IPS DF 4.7 (cell line): Measurements from ENCODE around the gene PGM2.
"Not testable (repeated sequence)": the region's sequence is repeated elsewhere in the genome, so short reads cannot be mapped to it uniquely, and the experiment has no call there.

Experiments
- DNase-seq: peaks from one replicate; pipeline ENCODE4 v3.0.0-alpha.2; 2013; ENCODE audit warnings: low spot score; ENCODE audit errors: extremely low read depth

PGM2 gene

DNA sequence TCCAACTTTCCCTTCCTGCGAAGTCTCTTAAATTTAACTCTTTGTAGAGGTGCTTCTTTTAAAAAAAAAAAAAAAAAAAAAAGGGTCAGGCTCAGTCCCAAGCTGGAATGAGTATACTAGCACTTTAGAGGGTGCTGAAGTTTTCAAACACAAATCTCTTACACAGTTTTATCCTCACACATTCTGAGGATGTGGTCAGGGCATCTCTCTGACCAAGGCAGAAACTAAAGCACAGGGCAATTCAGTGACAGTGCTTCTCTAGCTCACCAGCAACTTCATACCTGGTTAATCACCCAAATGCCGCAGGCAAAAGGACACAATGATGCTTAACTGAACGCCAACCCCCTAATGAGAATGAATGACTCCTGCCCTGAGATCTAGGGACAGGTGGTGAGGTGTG, 9.8 kb upstream of the PGM2 start:
- DNase-seq: no peak

DNA sequence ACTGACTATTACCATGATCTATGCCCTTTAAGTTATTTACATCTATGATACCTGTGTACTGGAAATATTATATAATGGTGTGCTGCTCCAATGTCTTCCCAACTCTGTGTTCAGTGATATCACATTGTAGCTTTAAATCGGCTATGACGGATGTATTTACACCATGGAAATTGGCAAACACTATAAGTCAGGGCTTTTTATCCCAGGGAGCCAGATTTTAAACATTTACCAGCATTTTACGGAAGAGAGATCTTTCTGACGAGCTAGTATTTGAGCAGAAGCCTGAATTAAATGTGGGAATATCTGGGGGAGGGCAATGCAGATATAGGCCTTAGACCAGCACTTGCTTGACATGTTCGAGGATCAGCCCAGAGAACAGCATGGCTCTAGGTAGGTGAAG, 7.7 kb upstream of the PGM2 start:
- DNase-seq: no peak

DNA sequence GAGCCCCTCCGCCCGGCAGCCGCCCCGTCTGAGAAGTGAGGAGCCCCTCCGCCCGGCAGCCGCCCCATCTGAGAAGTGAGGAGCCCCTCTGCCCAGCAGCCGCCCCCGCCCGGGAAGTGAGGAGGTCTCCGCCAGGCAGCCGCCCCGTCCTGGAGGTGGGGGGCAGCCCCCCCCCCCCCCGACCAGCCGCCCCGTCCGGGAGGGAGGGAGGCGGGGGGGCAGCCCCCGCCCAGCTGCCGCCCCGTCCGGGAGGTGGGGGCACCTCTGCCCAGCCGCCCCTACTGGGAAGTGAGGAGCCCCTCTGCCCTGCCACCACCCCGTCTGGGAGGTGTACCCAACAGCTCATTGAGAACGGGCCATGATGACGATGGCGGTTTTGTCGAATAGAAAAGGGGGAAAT, 6.0 kb upstream of the PGM2 start:
- DNase-seq: not testable (repeated sequence)

DNA sequence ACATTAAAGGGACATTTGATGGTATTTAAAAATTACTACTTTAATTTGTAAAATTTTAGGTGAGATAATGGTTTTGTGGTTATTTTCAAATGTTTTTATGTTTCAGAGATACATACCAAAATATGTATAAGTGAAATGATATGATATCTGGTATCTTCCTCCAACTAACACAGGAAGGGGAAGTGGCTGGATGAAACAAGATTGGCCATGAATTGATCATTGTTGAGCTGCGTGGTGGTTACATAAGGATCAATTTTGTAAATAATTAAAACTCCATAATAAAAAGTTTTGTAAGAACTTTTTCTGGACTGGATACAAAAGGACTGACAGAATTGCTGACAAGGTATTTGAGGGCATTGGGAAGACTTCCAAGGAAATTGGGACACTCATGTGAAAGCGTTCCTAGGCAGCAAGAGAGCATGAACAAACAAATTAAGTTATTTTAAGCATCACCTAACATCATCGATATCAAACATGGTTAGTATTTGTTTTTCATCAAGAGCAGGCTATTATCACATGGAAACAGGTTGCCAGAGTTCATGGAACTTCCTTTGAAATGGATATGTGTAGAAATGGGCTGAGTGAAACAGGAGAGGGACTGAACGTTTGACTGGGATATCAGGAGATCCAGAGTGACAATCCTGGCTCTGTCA, 4.4 kb upstream of the PGM2 start:
- DNase-seq: no peak

DNA sequence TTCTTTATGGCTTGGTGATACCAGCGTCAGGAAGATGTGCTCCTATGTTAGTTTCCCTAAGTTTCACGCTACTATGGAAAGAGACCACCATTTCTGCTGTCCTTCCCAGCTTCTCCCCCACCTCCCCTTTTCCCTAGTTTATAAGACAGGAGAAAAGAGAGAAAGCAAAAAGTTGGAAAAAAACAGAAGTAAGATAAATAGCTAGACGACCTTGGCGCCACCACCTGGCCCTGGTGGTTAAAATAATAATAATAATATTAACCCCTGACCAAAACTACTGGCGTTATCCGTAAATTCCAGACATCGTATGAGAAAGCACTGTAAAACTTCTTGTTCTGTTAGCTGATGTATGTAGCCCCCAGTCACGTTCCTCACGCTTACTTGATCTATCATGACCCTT, 985 bp upstream of the PGM2 start:
- DNase-seq: not testable (repeated sequence)

- no peak for DNase-seq
These were observed 555 bp upstream of the PGM2 start for GRCh38 chr4:37825968-37826294.

DNA sequence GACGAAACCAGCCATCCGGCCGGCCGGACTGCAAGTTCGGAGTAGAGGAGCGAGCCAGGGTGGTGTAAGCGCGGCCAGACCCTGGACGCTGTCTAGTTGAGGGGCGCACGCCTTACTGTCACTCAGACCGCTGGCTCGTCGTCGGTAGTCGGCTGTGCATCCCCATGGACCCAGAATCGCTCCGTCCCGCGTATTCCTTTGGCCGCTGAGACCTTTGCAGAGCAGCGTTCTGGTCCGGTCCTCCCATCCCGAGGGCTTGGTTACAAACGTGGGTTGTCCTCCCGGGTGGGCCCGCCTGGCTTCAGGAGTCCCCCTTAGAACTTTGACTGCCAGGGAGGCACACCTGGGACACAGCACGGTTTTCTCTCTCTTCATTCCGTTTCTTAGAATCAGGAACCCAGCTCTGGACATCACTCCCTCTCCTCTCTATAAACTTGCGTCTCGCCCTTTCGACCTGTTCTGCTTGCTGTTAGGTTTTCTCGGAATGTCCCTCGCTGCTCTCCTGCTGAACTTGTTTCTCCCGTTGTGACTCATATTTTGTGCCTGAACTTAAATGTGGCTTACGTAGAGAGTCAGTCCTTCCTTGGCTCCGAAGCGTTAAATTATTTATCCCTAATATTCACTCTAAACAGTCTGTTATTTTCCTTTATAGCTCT, 672 bp downstream of the PGM2 start:
- DNase-seq: no peak

GRCh38 chr4:37827802-37828321, 1.4 kb downstream of the PGM2 start:
- DNase-seq: no peak

- no peak for DNase-seq
These were observed 2.4 kb downstream of the PGM2 start for GRCh38 chr4:37828843-37829242.

GRCh38 chr4:37830640-37831039, 4.2 kb downstream of the PGM2 start:
- no peak for DNase-seq

- DNase-seq: no peak
These were observed 8.5 kb downstream of the PGM2 start for GRCh38 chr4:37835031-37835430.

GRCh38 chr4:37835806-37836205, 9.3 kb downstream of the PGM2 start:
- no peak for DNase-seq

GRCh38 chr4:37836274-37836673, 9.8 kb downstream of the PGM2 start:
- DNase-seq: no peak

DNA sequence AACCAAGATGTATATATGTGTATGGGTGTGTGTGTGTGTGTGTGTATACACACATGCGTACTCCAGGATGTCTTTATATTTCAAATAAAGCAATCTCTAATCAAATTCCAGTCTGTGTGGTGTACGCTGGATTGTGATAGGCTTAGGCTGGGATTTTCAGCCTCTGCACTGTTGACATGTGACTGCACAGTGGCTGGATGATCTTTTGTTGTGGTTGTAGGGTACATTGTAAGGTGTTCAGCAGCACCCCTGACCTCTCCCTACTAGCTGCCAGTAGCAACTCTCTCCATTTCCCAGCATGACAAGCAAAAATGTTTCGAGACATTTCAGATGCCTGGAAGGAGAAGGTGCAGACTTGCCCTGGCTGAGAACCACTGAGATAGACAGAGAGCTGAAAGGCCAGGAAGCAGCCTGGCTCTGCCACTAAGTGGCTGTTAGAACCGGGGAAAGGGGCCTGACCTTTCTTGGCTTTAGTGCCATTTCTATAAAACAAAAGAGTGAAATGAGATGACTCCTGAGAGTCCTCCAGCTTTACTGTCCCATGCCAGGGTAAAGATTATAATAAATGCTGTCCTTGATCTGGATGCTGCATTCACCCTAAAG, 10.5 kb downstream of the PGM2 start:
- no peak for DNase-seq

- DNase-seq: no peak
These were observed 11.0 kb downstream of the PGM2 start for GRCh38 chr4:37837446-37837845.

DNA sequence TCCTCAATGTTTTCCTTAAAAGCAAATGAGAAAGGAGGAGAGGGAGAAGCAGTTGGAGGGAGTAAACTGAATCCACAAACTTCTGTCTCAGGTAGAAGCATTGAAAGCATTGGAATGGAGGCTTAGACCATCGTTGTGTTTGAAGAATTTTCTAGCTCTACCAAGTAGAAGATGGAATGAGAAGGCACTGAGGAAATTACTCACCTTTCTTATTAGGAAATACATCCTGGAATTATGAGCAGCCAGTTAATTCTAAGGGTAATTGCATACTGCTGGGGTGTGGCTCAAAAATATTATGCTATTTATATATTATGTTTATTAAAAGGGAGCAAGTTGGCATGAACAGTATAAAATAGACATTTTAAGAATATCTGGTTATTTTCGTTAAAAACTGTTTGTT, 12.9 kb downstream of the PGM2 start:
- DNase-seq: no peak

DNA sequence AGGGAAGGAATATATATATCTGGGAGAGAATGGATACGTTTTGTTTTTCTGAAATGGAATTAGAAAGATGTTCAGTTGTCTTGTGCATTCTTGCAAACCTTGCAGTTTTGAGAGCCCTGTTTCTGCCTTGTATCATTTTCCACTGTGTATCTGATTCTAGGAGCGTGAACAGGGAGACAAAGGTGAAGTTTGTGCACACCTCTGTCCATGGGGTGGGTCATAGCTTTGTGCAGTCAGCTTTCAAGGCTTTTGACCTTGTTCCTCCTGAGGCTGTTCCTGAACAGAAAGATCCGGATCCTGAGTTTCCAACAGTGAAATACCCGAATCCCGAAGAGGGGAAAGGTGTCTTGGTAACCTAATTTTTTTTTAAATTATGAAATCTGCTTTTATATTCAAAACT, 17.7 kb downstream of the PGM2 start:
- no peak for DNase-seq

- no peak for DNase-seq
These were observed 18.7 kb downstream of the PGM2 start for GRCh38 chr4:37845201-37845600.

DNA sequence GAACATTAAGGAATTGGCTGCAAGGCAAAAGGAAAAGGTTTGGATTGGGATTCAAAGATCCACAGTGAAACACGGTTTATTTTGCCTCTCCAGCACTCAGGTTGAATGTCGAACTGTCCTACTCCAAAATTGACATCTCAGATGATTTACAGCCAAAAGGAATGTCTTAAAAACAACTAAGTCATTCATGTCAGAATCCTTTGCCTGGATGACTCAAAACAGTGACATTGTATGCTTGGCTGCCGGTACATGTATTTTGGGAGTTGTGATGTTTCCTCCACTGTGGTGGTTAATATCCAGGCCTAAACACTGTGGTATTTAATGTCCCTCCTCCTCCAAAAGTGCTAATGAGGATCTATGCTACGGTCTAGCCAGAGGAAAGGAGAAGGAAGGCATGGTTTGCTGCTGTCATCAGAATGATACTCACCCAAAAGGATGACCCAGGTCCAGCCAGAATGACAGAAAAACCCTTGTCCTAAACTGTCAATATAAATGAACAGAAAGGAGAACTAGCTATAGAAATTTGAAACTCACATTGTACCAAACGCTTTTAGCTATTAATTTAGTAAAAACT, 20.9 kb downstream of the PGM2 start:
- no peak for DNase-seq

DNA sequence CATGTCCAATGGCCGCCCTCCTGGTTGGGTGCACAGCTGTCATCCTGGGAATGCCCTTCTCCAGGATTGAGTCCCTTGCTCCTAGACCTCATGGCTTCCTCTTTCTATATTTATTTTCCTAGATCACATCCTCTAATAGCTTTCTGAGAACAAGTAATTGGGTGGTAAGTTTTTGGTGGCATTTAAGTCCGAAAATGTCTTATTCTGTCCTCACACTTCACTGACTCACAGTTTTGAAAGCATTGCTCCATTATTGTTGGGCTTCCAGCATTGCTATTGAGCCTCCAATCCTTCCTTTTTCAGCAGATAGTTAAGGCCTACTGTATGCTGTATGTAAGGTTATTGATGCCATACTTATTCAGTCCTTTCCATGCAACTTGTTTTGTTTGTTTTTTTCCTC, 25.9 kb downstream of the PGM2 start:
- no peak for DNase-seq

- DNase-seq: no peak
These were observed 31.6 kb downstream of the PGM2 start for GRCh38 chr4:37858112-37858511.

GRCh38 chr4:37858872-37859271, 32.4 kb downstream of the PGM2 start:
- DNase-seq: no peak

DNA sequence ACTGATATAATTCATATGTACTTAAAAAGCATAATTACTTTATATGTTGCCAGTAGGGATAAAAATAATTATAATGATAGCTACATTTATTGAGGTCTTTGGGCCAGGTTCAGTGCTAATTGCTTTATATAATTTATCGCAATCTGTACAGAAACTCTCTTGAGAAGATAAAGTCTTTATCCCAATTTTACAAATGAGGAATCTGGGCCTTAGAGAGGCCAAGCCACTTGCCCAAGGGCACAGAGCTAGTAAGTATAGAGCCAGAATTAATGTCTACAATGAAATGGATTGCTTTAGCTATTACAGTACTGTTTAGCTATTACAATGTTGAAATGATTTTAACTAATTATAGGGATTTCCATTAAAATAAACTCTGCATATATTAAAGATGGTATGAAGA, 33.8 kb downstream of the PGM2 start:
- no peak for DNase-seq
